ENCODE data around the gene MAP3K19. TPM values are rescaled to one million over a fixed set of nuclear protein-coding genes. Genes with fewer than 3 reads are reported as not detected.

MAP3K19 gene
- total RNA-seq, 4 donors from 2014 or later, result not detected

- Histone ChIP-seq H3K4me3 (no peak overlapping the region), H3K27ac (no peak overlapping the region), H3K9me3 (no peaks in the 10 kb centered on the region), H3K36me3 (peaks cover 0 to 8% of the 10 kb centered on the region in 2 donors), H3K4me1 (peaks cover 13 to 96% (median 40%) of the 10 kb centered on the region in 3 donors), H3K27me3 (no peaks in the 10 kb centered on the region)
- no peak for ATAC-seq
- 83 to 95% methylated on average over 1 of the region's 1 CpG for WGBS, 2 donors (ENCODE audit: low coverage in 1 of 2)
- TF ChIP-seq POLR2A (IDR thresholded peaks at IDR 0.05), result no peak
- no peak for TF ChIP-seq EP300 (IDR thresholded peaks at IDR 0.05)
- no peak for TF ChIP-seq POLR2AphosphoS5 (IDR thresholded peaks at IDR 0.05)
- TF ChIP-seq, protein P1, sequence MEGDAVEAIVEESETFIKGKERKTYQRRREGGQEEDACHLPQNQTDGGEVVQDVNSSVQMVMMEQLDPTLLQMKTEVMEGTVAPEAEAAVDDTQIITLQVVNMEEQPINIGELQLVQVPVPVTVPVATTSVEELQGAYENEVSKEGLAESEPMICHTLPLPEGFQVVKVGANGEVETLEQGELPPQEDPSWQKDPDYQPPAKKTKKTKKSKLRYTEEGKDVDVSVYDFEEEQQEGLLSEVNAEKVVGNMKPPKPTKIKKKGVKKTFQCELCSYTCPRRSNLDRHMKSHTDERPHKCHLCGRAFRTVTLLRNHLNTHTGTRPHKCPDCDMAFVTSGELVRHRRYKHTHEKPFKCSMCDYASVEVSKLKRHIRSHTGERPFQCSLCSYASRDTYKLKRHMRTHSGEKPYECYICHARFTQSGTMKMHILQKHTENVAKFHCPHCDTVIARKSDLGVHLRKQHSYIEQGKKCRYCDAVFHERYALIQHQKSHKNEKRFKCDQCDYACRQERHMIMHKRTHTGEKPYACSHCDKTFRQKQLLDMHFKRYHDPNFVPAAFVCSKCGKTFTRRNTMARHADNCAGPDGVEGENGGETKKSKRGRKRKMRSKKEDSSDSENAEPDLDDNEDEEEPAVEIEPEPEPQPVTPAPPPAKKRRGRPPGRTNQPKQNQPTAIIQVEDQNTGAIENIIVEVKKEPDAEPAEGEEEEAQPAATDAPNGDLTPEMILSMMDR (IDR thresholded peaks at IDR 0.05), result no peak
Observed at GRCh38 chr2:134924912-134925311, 122.3 kb downstream of the MAP3K19 start.

DNA sequence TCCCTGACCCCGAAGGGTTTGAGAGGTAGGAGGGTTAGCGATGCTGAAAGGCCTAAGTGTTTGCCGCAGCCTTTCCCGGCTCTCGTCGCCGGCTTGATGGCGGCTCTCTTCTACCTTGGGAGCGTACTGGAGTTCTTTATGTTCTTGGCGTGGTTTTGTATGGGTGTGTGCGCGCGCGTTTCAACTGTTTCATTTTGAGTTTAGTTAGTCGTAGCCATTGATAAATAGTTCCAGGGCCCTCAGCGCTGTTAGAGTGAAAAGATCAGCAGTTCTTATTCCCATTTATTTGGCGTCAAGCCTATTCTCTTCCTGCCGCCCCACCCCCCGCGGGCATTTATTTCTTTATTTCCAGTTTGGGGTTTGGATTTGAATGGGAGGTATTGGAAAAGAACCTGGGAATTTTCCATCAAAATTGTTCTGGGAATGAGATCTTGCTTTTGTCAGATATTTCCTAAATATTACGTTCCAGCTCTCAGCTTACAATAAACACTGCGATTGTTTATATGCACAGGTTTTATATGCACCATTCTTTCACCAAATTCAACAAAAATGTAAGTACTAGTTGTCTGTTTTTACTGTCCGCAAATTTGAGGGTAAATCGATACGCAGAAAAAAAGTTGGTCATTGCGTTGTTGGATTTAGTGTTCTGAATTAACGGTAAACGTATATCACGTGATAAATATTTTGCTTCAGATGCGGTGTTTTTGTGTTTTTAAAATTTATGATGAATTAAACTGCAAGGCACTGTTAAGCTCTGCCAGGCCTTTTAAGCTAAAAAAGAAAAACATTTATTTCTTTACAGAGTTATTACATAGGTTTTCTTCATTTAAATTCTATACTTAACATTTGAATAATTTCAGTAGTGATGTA lies 127.7 kb downstream of the MAP3K19 start:
- ATAC-seq, result no peak
- peaks cover 4 to 60% (median 23%) of the 10 kb centered on the region in 3 donors for H3K4me1 ChIP-seq
- H3K36me3 ChIP-seq, result peaks cover 0 to 4% of the 10 kb centered on the region in 2 donors
- H3K27me3 ChIP-seq, result no peaks in the 10 kb centered on the region
- H3K27ac ChIP-seq, result peak overlapping the region; percentile 89 to 98 (median 95)
- H3K9me3 ChIP-seq, result no peaks in the 10 kb centered on the region
- WGBS, 2 donors (ENCODE audit: low coverage in 1 of 2), result 1 to 2% methylated on average over 28 to 29 of the region's 30 CpGs
- peak overlapping the region; percentile 81 to 89 for H3K4me3 ChIP-seq
- no peak for TF ChIP-seq POLR2AphosphoS5 (IDR thresholded peaks at IDR 0.05)
- TF ChIP-seq, protein P1 (IDR thresholded peaks at IDR 0.05), result no peak

DNA sequence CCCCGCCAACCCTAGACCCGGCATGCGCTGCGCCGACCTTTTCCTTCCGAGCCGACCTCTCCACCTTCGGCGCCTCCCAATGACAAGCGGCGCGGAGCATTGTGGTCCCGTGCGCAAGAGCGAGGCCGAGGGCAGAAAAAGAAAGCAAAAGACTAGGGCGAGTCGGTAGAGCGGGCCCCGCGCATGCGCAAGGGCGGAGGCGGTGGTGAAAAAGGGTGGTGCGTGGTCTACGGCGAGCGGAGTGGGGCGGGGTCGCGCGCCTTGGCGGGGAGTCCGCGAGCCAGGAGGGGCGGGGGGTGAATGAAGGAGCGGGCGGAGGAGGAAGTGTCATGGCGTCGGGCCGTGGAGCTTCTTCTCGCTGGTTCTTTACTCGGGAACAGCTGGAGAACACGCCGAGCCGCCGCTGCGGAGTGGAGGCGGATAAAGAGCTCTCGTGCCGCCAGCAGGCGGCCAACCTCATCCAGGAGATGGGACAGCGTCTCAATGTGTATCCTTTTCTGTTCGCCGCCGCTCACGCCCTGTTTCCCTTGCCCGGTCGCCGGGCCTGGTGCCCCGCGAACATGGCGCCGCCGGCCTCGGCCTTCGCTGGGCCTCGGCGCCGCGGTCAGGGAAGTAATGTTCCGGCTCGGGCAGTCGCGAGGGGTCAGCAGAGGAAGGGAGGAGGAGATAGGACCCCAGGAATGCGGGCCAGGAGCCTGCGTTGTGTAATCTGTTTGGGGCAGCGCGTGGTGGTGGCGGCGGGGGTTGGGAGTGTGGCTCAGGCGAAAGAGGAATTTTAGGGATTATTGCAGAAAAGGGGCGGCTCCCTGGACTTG lies 128.5 kb downstream of the MAP3K19 start, which contains the start of gene CCNT2:
TSS of gene CCNT2 (plus strand) at position 297 of the 815 bp plus-strand sequence. CDS start at position 330, 33 bp downstream.
- peak within 1 kb of the TSS; percentile 81 to 89 for H3K4me3 ChIP-seq
- ATAC-seq, result peak; percentile 96
- H3K27ac ChIP-seq, result peak within 1 kb of the TSS; percentile 91 to 98 (median 95)
- no peaks in the 10 kb centered on the region for H3K9me3 ChIP-seq
- H3K27me3 ChIP-seq, result no peaks in the 10 kb centered on the region
- TF ChIP-seq POLR2A (IDR thresholded peaks at IDR 0.05), result peak in 1 of 2 donors; percentile 39
- TF ChIP-seq, protein P1 (IDR thresholded peaks at IDR 0.05), result peak in 2 of 4 experiments; percentile 15 to 17
- TF ChIP-seq POLR2AphosphoS5 (IDR thresholded peaks at IDR 0.05), result peak; percentile 95
- TF ChIP-seq EP300 (IDR thresholded peaks at IDR 0.05), result no peak
- no peaks in the 10 kb centered on the region for H3K36me3 ChIP-seq
- peaks cover 2 to 52% (median 21%) of the 10 kb centered on the region in 3 donors for H3K4me1 ChIP-seq
- WGBS, 2 donors (ENCODE audit: low coverage in 1 of 2), result 0% methylated on average over 1 to 2 of the region's 83 CpGs

DNA sequence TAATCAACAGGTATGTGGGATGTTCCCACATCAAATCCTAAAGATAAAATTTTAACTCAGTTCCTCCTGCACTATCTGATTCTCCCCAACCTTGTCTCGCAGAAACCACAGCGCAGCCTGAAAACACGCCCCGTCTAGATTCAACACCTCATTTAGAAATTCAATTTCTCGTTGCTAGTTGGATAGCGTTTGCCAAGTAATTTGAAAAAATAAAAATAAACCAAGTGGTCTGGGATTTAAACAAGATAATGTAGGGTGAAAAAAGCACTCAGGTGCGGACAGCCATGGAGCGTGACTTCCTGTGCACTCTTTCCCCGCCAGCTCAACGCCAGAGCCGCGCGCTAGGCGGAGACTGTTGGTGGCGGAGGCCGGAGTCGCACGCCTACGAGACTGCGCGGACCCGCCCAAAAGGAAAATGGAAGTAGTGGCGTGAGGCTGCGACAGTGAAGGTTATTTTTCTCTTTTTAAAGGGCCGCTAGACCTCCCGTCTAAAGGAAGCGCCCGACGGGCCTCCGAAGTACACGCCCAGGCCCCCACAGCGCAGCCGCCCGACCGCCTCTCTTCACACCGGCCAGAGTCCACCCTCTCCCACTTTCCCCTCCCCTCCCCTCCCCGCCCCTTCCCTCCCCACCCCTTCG lies 129.2 kb downstream of the MAP3K19 start:
- TF ChIP-seq POLR2A (IDR thresholded peaks at IDR 0.05) (peak in 1 of 2 donors; percentile 64), POLR2AphosphoS5 (IDR thresholded peaks at IDR 0.05) (peak; percentile 60), EP300 (IDR thresholded peaks at IDR 0.05) (no peak)
- TF ChIP-seq, protein P1 (IDR thresholded peaks at IDR 0.05), result peak in 3 of 4 experiments; percentile 35 to 50 (median 50)
- H3K27ac ChIP-seq, result peak overlapping the region; percentile 91 to 98 (median 95)
- no peaks in the 10 kb centered on the region for H3K27me3 ChIP-seq
- WGBS, 2 donors (ENCODE audit: low coverage in 1 of 2), result 0% methylated on average over 18 of the region's 38 CpGs
- peaks cover 0 to 45% (median 19%) of the 10 kb centered on the region in 3 donors for H3K4me1 ChIP-seq
- ATAC-seq, result peak; percentile 84
- no peaks in the 10 kb centered on the region for H3K36me3 ChIP-seq
- no peaks in the 10 kb centered on the region for H3K9me3 ChIP-seq
- H3K4me3 ChIP-seq, result peak overlapping the region; percentile 77 to 81
